Nephron progenitor cell (in vitro differentiated cells): ENCODE results near the gene HMG20B.

Experiments
- DNase-seq: peaks from one replicate; pipeline ENCODE4 v3.0.0; 2021
- H3K27ac Mint-ChIP-seq: 2 replicates; pipeline ENCODE4 v1.8.0; 2021; ENCODE audit warnings: mild to moderate bottlenecking, moderate library complexity, mixed read lengths
- H3K27me3 Mint-ChIP-seq: 2 replicates; pipeline ENCODE4 v1.8.0; 2021; ENCODE audit warnings: mild to moderate bottlenecking, low read depth, mixed read lengths; ENCODE audit not compliant: poor library complexity
- H3K36me3 Mint-ChIP-seq: 2 replicates; pipeline ENCODE4 v1.8.0; 2021; ENCODE audit warnings: low read depth, mixed read lengths
- H3K4me1 Mint-ChIP-seq: 2 replicates; pipeline ENCODE4 v1.8.0; 2021; ENCODE audit warnings: mixed read lengths
- H3K4me3 Mint-ChIP-seq: 2 replicates; pipeline ENCODE4 v1.8.0; 2021; ENCODE audit warnings: mild to moderate bottlenecking, moderate library complexity, mixed read lengths
- H3K9me3 Mint-ChIP-seq: 2 replicates; pipeline ENCODE4 v1.8.0; 2021; ENCODE audit warnings: mild to moderate bottlenecking, moderate library complexity, mixed read lengths
- CTCF ChIP-seq: fragments of 200-600 bp; sonication (generic); IDR thresholded peaks from 2 replicates; pipeline ENCODE4 v1.5.0; 2021; ENCODE audit warnings: antibody characterized with exemption

HMG20B gene

GRCh38 chr19:3548606-3549005, 24.1 kb upstream of the HMG20B start:
- H3K4me1 Mint-ChIP-seq: no peaks in the 10 kb centered on the region
- H3K36me3 Mint-ChIP-seq: peaks cover 4% of the 10 kb centered on the region
- H3K27ac Mint-ChIP-seq: no peak overlapping the region
- no peaks in the 10 kb centered on the region for H3K27me3 Mint-ChIP-seq
- no peaks in the 10 kb centered on the region for H3K9me3 Mint-ChIP-seq
- H3K4me3 Mint-ChIP-seq: no peak overlapping the region
- no peak for DNase-seq
- TF ChIP-seq CTCF: no peak

- H3K4me1 Mint-ChIP-seq: peaks cover 6% of the 10 kb centered on the region
- no peak overlapping the region for H3K4me3 Mint-ChIP-seq
- no peaks in the 10 kb centered on the region for H3K27me3 Mint-ChIP-seq
- no peak overlapping the region for H3K27ac Mint-ChIP-seq
- TF ChIP-seq CTCF: no peak
- H3K9me3 Mint-ChIP-seq: no peaks in the 10 kb centered on the region
- DNase-seq: no peak
- peaks cover 4% of the 10 kb centered on the region for H3K36me3 Mint-ChIP-seq
Measured at GRCh38 chr19:3549816-3550215, 22.9 kb upstream of the HMG20B start.

GRCh38 chr19:3550947-3551791, 21.6 kb upstream of the HMG20B start:
- H3K27me3 Mint-ChIP-seq: no peaks in the 10 kb centered on the region
- TF ChIP-seq CTCF: no peak
- no peak overlapping the region for H3K4me3 Mint-ChIP-seq
- H3K9me3 Mint-ChIP-seq: no peaks in the 10 kb centered on the region
- H3K27ac Mint-ChIP-seq: no peak overlapping the region
- H3K36me3 Mint-ChIP-seq: no peaks in the 10 kb centered on the region
- DNase-seq: no peak
- H3K4me1 Mint-ChIP-seq: peaks cover 15% of the 10 kb centered on the region

- Mint-ChIP-seq H3K9me3 (no peaks in the 10 kb centered on the region), H3K27me3 (peaks cover 2% of the 10 kb centered on the region), H3K4me3 (no peak overlapping the region), H3K36me3 (no peaks in the 10 kb centered on the region), H3K27ac (no peak overlapping the region), H3K4me1 (peaks cover 21% of the 10 kb centered on the region)
- DNase-seq: no peak
- no peak for TF ChIP-seq CTCF
Measured at GRCh38 chr19:3551792-3552095, 21.0 kb upstream of the HMG20B start.

GRCh38 chr19:3554254-3555083, 18.3 kb upstream of the HMG20B start:
- H3K4me1 Mint-ChIP-seq: peaks cover 28% of the 10 kb centered on the region
- H3K27ac Mint-ChIP-seq: peak overlapping the region; percentile 12
- H3K36me3 Mint-ChIP-seq: no peaks in the 10 kb centered on the region
- H3K27me3 Mint-ChIP-seq: peaks cover 3% of the 10 kb centered on the region
- peak overlapping the region; percentile 60 for H3K4me3 Mint-ChIP-seq
- H3K9me3 Mint-ChIP-seq: no peaks in the 10 kb centered on the region
- no peak for DNase-seq
- no peak for TF ChIP-seq CTCF
